ENCODE data around the gene ECE1.
A peak's percentile ranks its signal among the peaks of the same experiment; 100 is the strongest.

The ECE1 gene

DNA sequence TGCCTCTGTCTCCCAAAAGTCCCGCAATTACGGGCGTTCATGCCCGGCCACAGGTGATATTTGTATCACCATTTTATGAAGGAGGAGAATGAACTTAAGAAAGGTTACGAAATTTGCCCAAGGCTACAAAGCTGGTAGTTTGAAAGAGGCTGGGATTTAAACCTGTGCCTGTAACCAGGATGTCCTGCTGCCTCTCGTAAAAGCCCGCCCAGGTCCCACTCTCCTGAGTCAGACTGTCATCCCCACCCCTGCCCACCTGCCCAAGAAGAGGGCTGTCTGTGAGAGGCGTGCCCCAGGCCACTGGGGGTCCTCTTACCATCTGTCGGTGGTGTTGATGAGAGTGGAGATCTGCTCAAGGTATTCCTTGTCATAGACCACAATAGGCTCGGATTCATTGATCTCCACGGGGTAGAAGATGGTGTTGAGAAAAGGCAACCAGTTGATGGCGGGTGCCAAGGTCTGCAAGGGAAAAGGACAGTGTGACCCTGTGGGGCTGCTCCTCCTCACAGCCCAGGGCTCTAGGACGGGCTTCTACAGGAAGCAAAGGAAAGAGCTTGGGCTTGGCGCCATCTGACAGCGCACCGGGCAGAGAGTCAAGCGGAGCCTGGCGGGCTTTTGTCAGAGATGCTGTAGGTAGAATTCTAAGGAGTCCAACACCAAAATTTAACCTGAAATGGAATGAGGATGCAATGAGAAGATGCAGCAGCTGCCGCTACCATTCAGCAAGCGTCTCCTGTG lies 43.2 kb downstream of the ECE1 start:
- Histone ChIP-seq H3K27me3 (ENCODE audit: insufficient read depth, poor library complexity, severe bottlenecking) (no peaks in the 10 kb centered on the region), H3K4me3 (replicated peaks; ENCODE audit: insufficient read depth, low read length) (no peak overlapping the region), H3K27ac (replicated peaks) (no peak overlapping the region)
- no peak for DNase-seq (ENCODE audit: low read depth in 1 of 2, low spot score in 1 of 2)
- TF ChIP-seq, protein P1, sequence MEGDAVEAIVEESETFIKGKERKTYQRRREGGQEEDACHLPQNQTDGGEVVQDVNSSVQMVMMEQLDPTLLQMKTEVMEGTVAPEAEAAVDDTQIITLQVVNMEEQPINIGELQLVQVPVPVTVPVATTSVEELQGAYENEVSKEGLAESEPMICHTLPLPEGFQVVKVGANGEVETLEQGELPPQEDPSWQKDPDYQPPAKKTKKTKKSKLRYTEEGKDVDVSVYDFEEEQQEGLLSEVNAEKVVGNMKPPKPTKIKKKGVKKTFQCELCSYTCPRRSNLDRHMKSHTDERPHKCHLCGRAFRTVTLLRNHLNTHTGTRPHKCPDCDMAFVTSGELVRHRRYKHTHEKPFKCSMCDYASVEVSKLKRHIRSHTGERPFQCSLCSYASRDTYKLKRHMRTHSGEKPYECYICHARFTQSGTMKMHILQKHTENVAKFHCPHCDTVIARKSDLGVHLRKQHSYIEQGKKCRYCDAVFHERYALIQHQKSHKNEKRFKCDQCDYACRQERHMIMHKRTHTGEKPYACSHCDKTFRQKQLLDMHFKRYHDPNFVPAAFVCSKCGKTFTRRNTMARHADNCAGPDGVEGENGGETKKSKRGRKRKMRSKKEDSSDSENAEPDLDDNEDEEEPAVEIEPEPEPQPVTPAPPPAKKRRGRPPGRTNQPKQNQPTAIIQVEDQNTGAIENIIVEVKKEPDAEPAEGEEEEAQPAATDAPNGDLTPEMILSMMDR (IDR thresholded peaks at IDR 0.05; ENCODE audit: insufficient read depth, low read length) = no peak
- TF ChIP-seq POLR2AphosphoS5 (IDR thresholded peaks at IDR 0.05; ENCODE audit: low read depth) (no peak), SPI1 (IDR thresholded peaks at IDR 0.05; ENCODE audit: borderline replicate concordance, low read depth) (no peak), GABPA (IDR thresholded peaks at IDR 0.05; ENCODE audit: low read depth) (no peak)
- TF ChIP-seq, protein P2, sequence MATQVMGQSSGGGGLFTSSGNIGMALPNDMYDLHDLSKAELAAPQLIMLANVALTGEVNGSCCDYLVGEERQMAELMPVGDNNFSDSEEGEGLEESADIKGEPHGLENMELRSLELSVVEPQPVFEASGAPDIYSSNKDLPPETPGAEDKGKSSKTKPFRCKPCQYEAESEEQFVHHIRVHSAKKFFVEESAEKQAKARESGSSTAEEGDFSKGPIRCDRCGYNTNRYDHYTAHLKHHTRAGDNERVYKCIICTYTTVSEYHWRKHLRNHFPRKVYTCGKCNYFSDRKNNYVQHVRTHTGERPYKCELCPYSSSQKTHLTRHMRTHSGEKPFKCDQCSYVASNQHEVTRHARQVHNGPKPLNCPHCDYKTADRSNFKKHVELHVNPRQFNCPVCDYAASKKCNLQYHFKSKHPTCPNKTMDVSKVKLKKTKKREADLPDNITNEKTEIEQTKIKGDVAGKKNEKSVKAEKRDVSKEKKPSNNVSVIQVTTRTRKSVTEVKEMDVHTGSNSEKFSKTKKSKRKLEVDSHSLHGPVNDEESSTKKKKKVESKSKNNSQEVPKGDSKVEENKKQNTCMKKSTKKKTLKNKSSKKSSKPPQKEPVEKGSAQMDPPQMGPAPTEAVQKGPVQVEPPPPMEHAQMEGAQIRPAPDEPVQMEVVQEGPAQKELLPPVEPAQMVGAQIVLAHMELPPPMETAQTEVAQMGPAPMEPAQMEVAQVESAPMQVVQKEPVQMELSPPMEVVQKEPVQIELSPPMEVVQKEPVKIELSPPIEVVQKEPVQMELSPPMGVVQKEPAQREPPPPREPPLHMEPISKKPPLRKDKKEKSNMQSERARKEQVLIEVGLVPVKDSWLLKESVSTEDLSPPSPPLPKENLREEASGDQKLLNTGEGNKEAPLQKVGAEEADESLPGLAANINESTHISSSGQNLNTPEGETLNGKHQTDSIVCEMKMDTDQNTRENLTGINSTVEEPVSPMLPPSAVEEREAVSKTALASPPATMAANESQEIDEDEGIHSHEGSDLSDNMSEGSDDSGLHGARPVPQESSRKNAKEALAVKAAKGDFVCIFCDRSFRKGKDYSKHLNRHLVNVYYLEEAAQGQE (IDR thresholded peaks at IDR 0.05; ENCODE audit: insufficient replicate concordance, low read depth) = no peak

DNA sequence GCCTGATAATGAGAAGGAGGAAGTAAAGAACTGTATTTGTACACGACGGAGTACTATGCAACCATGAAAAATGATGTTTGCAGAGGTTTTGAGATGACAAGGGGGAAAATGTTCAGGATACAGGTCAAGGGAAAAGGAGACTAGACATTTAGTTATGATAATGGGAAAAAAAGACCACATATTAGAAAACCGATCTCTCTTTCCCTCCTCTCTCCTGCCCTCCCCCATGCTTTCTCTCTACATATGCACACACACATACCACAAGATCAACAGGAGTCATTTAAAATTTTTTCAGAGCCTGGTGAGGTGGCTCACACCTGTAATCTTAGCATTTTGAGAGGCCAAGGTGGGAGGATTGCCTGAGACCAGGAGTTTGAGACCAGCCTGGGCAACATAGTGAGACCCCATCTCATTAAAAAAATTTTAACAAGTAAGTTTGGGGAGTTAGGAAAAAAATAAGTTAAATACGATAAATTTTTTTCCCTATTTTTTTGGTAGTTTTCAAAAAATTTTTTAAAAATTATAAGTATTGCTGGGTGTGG lies 44.5 kb downstream of the ECE1 start:
- no peak overlapping the region for H3K4me3 ChIP-seq (replicated peaks; ENCODE audit: insufficient read depth, low read length)
- H3K27me3 ChIP-seq (ENCODE audit: insufficient read depth, poor library complexity, severe bottlenecking) = no peaks in the 10 kb centered on the region
- no peak for TF ChIP-seq POLR2AphosphoS5 (IDR thresholded peaks at IDR 0.05; ENCODE audit: low read depth)
- TF ChIP-seq, protein P1 (IDR thresholded peaks at IDR 0.05; ENCODE audit: insufficient read depth, low read length) = no peak
- TF ChIP-seq, protein P2 (IDR thresholded peaks at IDR 0.05; ENCODE audit: insufficient replicate concordance, low read depth) = no peak
- TF ChIP-seq GABPA (IDR thresholded peaks at IDR 0.05; ENCODE audit: low read depth) = no peak
- TF ChIP-seq SPI1 (IDR thresholded peaks at IDR 0.05; ENCODE audit: borderline replicate concordance, low read depth) = no peak
- no peak overlapping the region for H3K27ac ChIP-seq (replicated peaks)
- no peak for DNase-seq (ENCODE audit: low read depth in 1 of 2, low spot score in 1 of 2)

DNA sequence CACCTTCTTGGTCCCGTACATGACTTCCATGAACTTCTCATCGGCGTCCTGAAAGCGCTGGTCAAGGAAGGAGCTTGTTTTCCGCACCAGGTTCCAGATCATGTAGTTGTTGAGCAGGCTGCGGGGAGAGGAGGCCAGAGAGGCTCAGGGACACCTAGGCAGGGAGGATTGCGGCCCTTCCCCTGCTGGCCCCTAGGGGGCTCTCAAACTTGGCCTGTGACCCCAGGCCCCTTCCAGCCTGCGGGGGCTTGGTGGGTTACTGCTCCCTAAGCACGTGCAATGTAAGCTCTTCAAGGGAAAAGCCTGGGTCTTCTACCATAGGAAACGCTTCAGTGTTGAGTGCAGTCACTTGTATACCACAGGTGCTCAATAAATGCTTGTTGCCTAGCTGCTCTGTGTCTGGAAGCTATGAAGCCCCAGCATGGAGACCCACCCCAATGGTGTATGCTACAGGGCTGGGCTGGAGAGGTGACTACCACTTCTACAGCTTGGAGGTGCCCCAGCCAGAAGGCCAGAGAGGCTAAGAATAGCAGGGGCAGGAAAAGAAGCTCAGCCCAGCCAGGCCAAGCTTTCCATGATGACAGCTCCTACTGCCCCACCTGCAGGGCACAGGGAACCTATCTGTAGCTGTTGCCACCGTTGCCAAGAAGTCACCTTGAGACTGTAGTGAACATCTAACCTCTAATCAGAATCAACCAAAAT lies 45.1 kb downstream of the ECE1 start:
- H3K27me3 ChIP-seq (ENCODE audit: insufficient read depth, poor library complexity, severe bottlenecking) = no peaks in the 10 kb centered on the region
- TF ChIP-seq, protein P1 (IDR thresholded peaks at IDR 0.05; ENCODE audit: insufficient read depth, low read length) = peak; percentile 17
- TF ChIP-seq SPI1 (IDR thresholded peaks at IDR 0.05; ENCODE audit: borderline replicate concordance, low read depth) = no peak
- no peak overlapping the region for H3K27ac ChIP-seq (replicated peaks)
- DNase-seq (ENCODE audit: low read depth in 1 of 2, low spot score in 1 of 2) = no peak
- H3K4me3 ChIP-seq (replicated peaks; ENCODE audit: insufficient read depth, low read length) = no peak overlapping the region

All from HL-60 (cell line).